ENCODE data around the gene ADAMTSL5.

The ADAMTSL5 gene

GRCh38 chr19:1468821-1469254 is 44.0 kb downstream of the ADAMTSL5 start:
- no peaks in the 10 kb centered on the region for H3K79me1 ChIP-seq (ENCODE audit: low read length)
- H2BK120ac ChIP-seq (ENCODE audit: low read depth, low read length) = no peak overlapping the region
- no peak overlapping the region for H3K4me2 ChIP-seq (ENCODE audit: low read length)
- H3K27me3 ChIP-seq (ENCODE audit: insufficient read depth, low read length, poor library complexity) = peaks cover 42% of the 10 kb centered on the region
- no peak overlapping the region for H2BK15ac ChIP-seq (replicated peaks; ENCODE audit: low read depth)
- H3K9ac ChIP-seq (ENCODE audit: low read length) = no peak overlapping the region
- H4K8ac ChIP-seq (ENCODE audit: low read depth, low read length) = no peak overlapping the region
- no CpG with 5 or more reads among the region's 47 CpGs for WGBS (ENCODE audit: extremely low coverage, insufficient coverage, low lambda C conversion rate)
- no peak for DNase-seq
- H3K79me2 ChIP-seq (ENCODE audit: control insufficient read depth, insufficient read depth, low read length) = no peaks in the 10 kb centered on the region
- no peak overlapping the region for H3K56ac ChIP-seq (ENCODE audit: low read length)
- no peak overlapping the region for H3K4me3 ChIP-seq (ENCODE audit: low read length)
- H3K27ac ChIP-seq (ENCODE audit: low read depth, low read length) = no peak overlapping the region
- H3K4ac ChIP-seq (ENCODE audit: low read depth, low read length) = no peak overlapping the region
- H2BK5ac ChIP-seq (ENCODE audit: low read length) = no peak overlapping the region
- peaks cover 3% of the 10 kb centered on the region for H3K4me1 ChIP-seq (ENCODE audit: control insufficient read depth, low read depth, low read length)
- no peak overlapping the region for H3K23ac ChIP-seq (ENCODE audit: low read length)
- no peak overlapping the region for H4K5ac ChIP-seq (ENCODE audit: low read length)
- no peak overlapping the region for H2AK5ac ChIP-seq (ENCODE audit: low read length)
- no peaks in the 10 kb centered on the region for H3K36me3 ChIP-seq (ENCODE audit: control insufficient read depth, insufficient read depth, low read length)
- H3K18ac ChIP-seq (ENCODE audit: low read length) = no peak overlapping the region

GRCh38 chr19:1468274-1468820 is 44.5 kb downstream of the ADAMTSL5 start:
- Histone ChIP-seq H3K18ac (ENCODE audit: low read length) (no peak overlapping the region), H3K36me3 (ENCODE audit: control insufficient read depth, insufficient read depth, low read length) (no peaks in the 10 kb centered on the region), H2AK5ac (ENCODE audit: low read length) (no peak overlapping the region), H3K23ac (ENCODE audit: low read length) (no peak overlapping the region), H3K4me1 (ENCODE audit: control insufficient read depth, low read depth, low read length) (peaks cover 3% of the 10 kb centered on the region), H3K27ac (ENCODE audit: low read depth, low read length) (no peak overlapping the region), H4K5ac (ENCODE audit: low read length) (no peak overlapping the region), H3K9ac (ENCODE audit: low read length) (no peak overlapping the region), H2BK15ac (replicated peaks; ENCODE audit: low read depth) (no peak overlapping the region), H3K4me2 (ENCODE audit: low read length) (no peak overlapping the region), H3K56ac (ENCODE audit: low read length) (no peak overlapping the region), H3K79me2 (ENCODE audit: control insufficient read depth, insufficient read depth, low read length) (no peaks in the 10 kb centered on the region), H2BK120ac (ENCODE audit: low read depth, low read length) (no peak overlapping the region), H3K79me1 (ENCODE audit: low read length) (no peaks in the 10 kb centered on the region), H2BK5ac (ENCODE audit: low read length) (no peak overlapping the region), H3K4ac (ENCODE audit: low read depth, low read length) (no peak overlapping the region), H4K8ac (ENCODE audit: low read depth, low read length) (no peak overlapping the region), H3K27me3 (ENCODE audit: insufficient read depth, low read length, poor library complexity) (peaks cover 42% of the 10 kb centered on the region), H3K4me3 (ENCODE audit: low read length) (no peak overlapping the region)
- no CpG with 5 or more reads among the region's 49 CpGs for WGBS (ENCODE audit: extremely low coverage, insufficient coverage, low lambda C conversion rate)
- DNase-seq = no peak

GRCh38 chr19:1467490-1468273 is 45.1 kb downstream of the ADAMTSL5 start:
- H3K4me2 ChIP-seq (ENCODE audit: low read length) = no peak overlapping the region
- no peak overlapping the region for H3K4ac ChIP-seq (ENCODE audit: low read depth, low read length)
- peaks cover 42% of the 10 kb centered on the region for H3K27me3 ChIP-seq (ENCODE audit: insufficient read depth, low read length, poor library complexity)
- H3K79me1 ChIP-seq (ENCODE audit: low read length) = no peaks in the 10 kb centered on the region
- no peaks in the 10 kb centered on the region for H3K36me3 ChIP-seq (ENCODE audit: control insufficient read depth, insufficient read depth, low read length)
- H3K4me1 ChIP-seq (ENCODE audit: control insufficient read depth, low read depth, low read length) = peaks cover 3% of the 10 kb centered on the region
- no peak overlapping the region for H2BK5ac ChIP-seq (ENCODE audit: low read length)
- H3K56ac ChIP-seq (ENCODE audit: low read length) = no peak overlapping the region
- WGBS (ENCODE audit: extremely low coverage, insufficient coverage, low lambda C conversion rate) = no CpG with 5 or more reads among the region's 92 CpGs
- H4K8ac ChIP-seq (ENCODE audit: low read depth, low read length) = no peak overlapping the region
- H3K27ac ChIP-seq (ENCODE audit: low read depth, low read length) = no peak overlapping the region
- no peak for DNase-seq
- H3K18ac ChIP-seq (ENCODE audit: low read length) = no peak overlapping the region
- H3K9ac ChIP-seq (ENCODE audit: low read length) = no peak overlapping the region
- peak overlapping the region; percentile 80 for H3K23ac ChIP-seq (ENCODE audit: low read length)
- no peak overlapping the region for H2BK15ac ChIP-seq (replicated peaks; ENCODE audit: low read depth)
- H4K5ac ChIP-seq (ENCODE audit: low read length) = no peak overlapping the region
- H3K79me2 ChIP-seq (ENCODE audit: control insufficient read depth, insufficient read depth, low read length) = no peaks in the 10 kb centered on the region
- no peak overlapping the region for H2BK120ac ChIP-seq (ENCODE audit: low read depth, low read length)
- H2AK5ac ChIP-seq (ENCODE audit: low read length) = no peak overlapping the region
- no peak overlapping the region for H3K4me3 ChIP-seq (ENCODE audit: low read length)

GRCh38 chr19:1467215-1467489 is 45.7 kb downstream of the ADAMTSL5 start:
- Histone ChIP-seq H3K4me2 (ENCODE audit: low read length) (no peak overlapping the region), H2BK15ac (replicated peaks; ENCODE audit: low read depth) (no peak overlapping the region), H2BK5ac (ENCODE audit: low read length) (no peak overlapping the region), H3K27ac (ENCODE audit: low read depth, low read length) (no peak overlapping the region), H4K5ac (ENCODE audit: low read length) (no peak overlapping the region), H3K27me3 (ENCODE audit: insufficient read depth, low read length, poor library complexity) (peaks cover 42% of the 10 kb centered on the region), H3K9ac (ENCODE audit: low read length) (no peak overlapping the region), H2BK120ac (ENCODE audit: low read depth, low read length) (no peak overlapping the region), H3K4ac (ENCODE audit: low read depth, low read length) (no peak overlapping the region), H2AK5ac (ENCODE audit: low read length) (no peak overlapping the region), H3K23ac (ENCODE audit: low read length) (no peak overlapping the region), H3K4me3 (ENCODE audit: low read length) (no peak overlapping the region), H3K4me1 (ENCODE audit: control insufficient read depth, low read depth, low read length) (peaks cover 3% of the 10 kb centered on the region), H3K79me1 (ENCODE audit: low read length) (no peaks in the 10 kb centered on the region), H3K56ac (ENCODE audit: low read length) (no peak overlapping the region), H3K36me3 (ENCODE audit: control insufficient read depth, insufficient read depth, low read length) (no peaks in the 10 kb centered on the region), H3K18ac (ENCODE audit: low read length) (no peak overlapping the region), H4K8ac (ENCODE audit: low read depth, low read length) (no peak overlapping the region), H3K79me2 (ENCODE audit: control insufficient read depth, insufficient read depth, low read length) (no peaks in the 10 kb centered on the region)
- WGBS (ENCODE audit: extremely low coverage, insufficient coverage, low lambda C conversion rate) = no CpG with 5 or more reads among the region's 36 CpGs
- no peak for DNase-seq

GRCh38 chr19:1466461-1467214 is 46.2 kb downstream of the ADAMTSL5 start:
- peaks cover 42% of the 10 kb centered on the region for H3K27me3 ChIP-seq (ENCODE audit: insufficient read depth, low read length, poor library complexity)
- H3K18ac ChIP-seq (ENCODE audit: low read length) = no peak overlapping the region
- no peak overlapping the region for H2AK5ac ChIP-seq (ENCODE audit: low read length)
- peak overlapping the region; percentile 24 for H3K23ac ChIP-seq (ENCODE audit: low read length)
- H3K4ac ChIP-seq (ENCODE audit: low read depth, low read length) = no peak overlapping the region
- no peak overlapping the region for H3K27ac ChIP-seq (ENCODE audit: low read depth, low read length)
- no peaks in the 10 kb centered on the region for H3K79me1 ChIP-seq (ENCODE audit: low read length)
- H3K4me3 ChIP-seq (ENCODE audit: low read length) = no peak overlapping the region
- H4K8ac ChIP-seq (ENCODE audit: low read depth, low read length) = no peak overlapping the region
- no peak overlapping the region for H2BK120ac ChIP-seq (ENCODE audit: low read depth, low read length)
- peaks cover 3% of the 10 kb centered on the region for H3K4me1 ChIP-seq (ENCODE audit: control insufficient read depth, low read depth, low read length)
- no peak overlapping the region for H2BK15ac ChIP-seq (replicated peaks; ENCODE audit: low read depth)
- no peaks in the 10 kb centered on the region for H3K36me3 ChIP-seq (ENCODE audit: control insufficient read depth, insufficient read depth, low read length)
- no peak overlapping the region for H4K5ac ChIP-seq (ENCODE audit: low read length)
- H3K4me2 ChIP-seq (ENCODE audit: low read length) = no peak overlapping the region
- no peak overlapping the region for H3K56ac ChIP-seq (ENCODE audit: low read length)
- H3K9ac ChIP-seq (ENCODE audit: low read length) = no peak overlapping the region
- H3K79me2 ChIP-seq (ENCODE audit: control insufficient read depth, insufficient read depth, low read length) = no peaks in the 10 kb centered on the region
- no peak overlapping the region for H2BK5ac ChIP-seq (ENCODE audit: low read length)
- no CpG with 5 or more reads among the region's 70 CpGs for WGBS (ENCODE audit: extremely low coverage, insufficient coverage, low lambda C conversion rate)
- DNase-seq = no peak

All from mesendoderm (in vitro differentiated cells).